ENCODE data around the gene CMTM2. TPM values are rescaled to one million over a fixed set of nuclear protein-coding genes. Genes with fewer than 3 reads are reported as not detected.
A peak's percentile ranks its signal among the peaks of the same experiment; 100 is the strongest.
"Not testable (repeated sequence)": the region's sequence is repeated elsewhere in the genome, so short reads cannot be mapped to it uniquely, and the experiment has no call there.

The CMTM2 gene
- total RNA-seq, 1 donor from 2014 or later: not detected

GRCh38 chr16:66609139-66609510, 29.9 kb downstream of the CMTM2 start:
- no peaks in the 10 kb centered on the region for H3K9me3 Mint-ChIP-seq (ENCODE audit: unreplicated experiment)
- peaks cover 28% of the 10 kb centered on the region for H3K4me1 Mint-ChIP-seq (ENCODE audit: unreplicated experiment)
- DNase-seq (ENCODE audit: extremely low spot score, unreplicated experiment): no peak
- H3K4me3 Mint-ChIP-seq (ENCODE audit: unreplicated experiment): no peak overlapping the region
- H3K36me3 Mint-ChIP-seq (ENCODE audit: unreplicated experiment): peaks cover 24% of the 10 kb centered on the region
- no peak for TF ChIP-seq CTCF (IDR thresholded peaks at IDR 0.05)
- peak overlapping the region; percentile 60 for H3K27ac Mint-ChIP-seq (ENCODE audit: unreplicated experiment)
- H3K27me3 Mint-ChIP-seq (ENCODE audit: unreplicated experiment): no peaks in the 10 kb centered on the region

GRCh38 chr16:66610111-66610820, 31.0 kb downstream of the CMTM2 start:
- no peaks in the 10 kb centered on the region for H3K9me3 Mint-ChIP-seq (ENCODE audit: unreplicated experiment)
- peaks cover 24% of the 10 kb centered on the region for H3K36me3 Mint-ChIP-seq (ENCODE audit: unreplicated experiment)
- H3K4me1 Mint-ChIP-seq (ENCODE audit: unreplicated experiment): peaks cover 34% of the 10 kb centered on the region
- H3K27ac Mint-ChIP-seq (ENCODE audit: unreplicated experiment): no peak overlapping the region
- no peak overlapping the region for H3K4me3 Mint-ChIP-seq (ENCODE audit: unreplicated experiment)
- no peak for TF ChIP-seq CTCF (IDR thresholded peaks at IDR 0.05)
- H3K27me3 Mint-ChIP-seq (ENCODE audit: unreplicated experiment): no peaks in the 10 kb centered on the region
- DNase-seq (ENCODE audit: extremely low spot score, unreplicated experiment): no peak

GRCh38 chr16:66611911-66612310, 32.6 kb downstream of the CMTM2 start:
- H3K4me3 Mint-ChIP-seq (ENCODE audit: unreplicated experiment); H3K9me3 Mint-ChIP-seq (ENCODE audit: unreplicated experiment); H3K27me3 Mint-ChIP-seq (ENCODE audit: unreplicated experiment); DNase-seq (ENCODE audit: extremely low spot score, unreplicated experiment); H3K27ac Mint-ChIP-seq (ENCODE audit: unreplicated experiment): not testable (repeated sequence)
- Mint-ChIP-seq H3K36me3 (ENCODE audit: unreplicated experiment) (peaks cover 24% of the 10 kb centered on the region), H3K4me1 (ENCODE audit: unreplicated experiment) (peaks cover 39% of the 10 kb centered on the region)

- TF ChIP-seq CTCF (IDR thresholded peaks at IDR 0.05): no peak
- no peak overlapping the region for H3K4me3 Mint-ChIP-seq (ENCODE audit: unreplicated experiment)
- no peaks in the 10 kb centered on the region for H3K27me3 Mint-ChIP-seq (ENCODE audit: unreplicated experiment)
- no peaks in the 10 kb centered on the region for H3K9me3 Mint-ChIP-seq (ENCODE audit: unreplicated experiment)
- H3K27ac Mint-ChIP-seq (ENCODE audit: unreplicated experiment): no peak overlapping the region
- no peak for DNase-seq (ENCODE audit: extremely low spot score, unreplicated experiment)
- peaks cover 24% of the 10 kb centered on the region for H3K36me3 Mint-ChIP-seq (ENCODE audit: unreplicated experiment)
- peaks cover 40% of the 10 kb centered on the region for H3K4me1 Mint-ChIP-seq (ENCODE audit: unreplicated experiment)
These were observed 33.2 kb downstream of the CMTM2 start for GRCh38 chr16:66612422-66612821.

- DNase-seq (ENCODE audit: extremely low spot score, unreplicated experiment): no peak
- Mint-ChIP-seq H3K9me3 (ENCODE audit: unreplicated experiment) (no peaks in the 10 kb centered on the region), H3K36me3 (ENCODE audit: unreplicated experiment) (peaks cover 24% of the 10 kb centered on the region), H3K4me3 (ENCODE audit: unreplicated experiment) (no peak overlapping the region), H3K27ac (ENCODE audit: unreplicated experiment) (peak overlapping the region; percentile 50), H3K27me3 (ENCODE audit: unreplicated experiment) (no peaks in the 10 kb centered on the region), H3K4me1 (ENCODE audit: unreplicated experiment) (peaks cover 47% of the 10 kb centered on the region)
- no peak for TF ChIP-seq CTCF (IDR thresholded peaks at IDR 0.05)
These were observed 35.0 kb downstream of the CMTM2 start for GRCh38 chr16:66614161-66614802.
